GDM1 (cell line): Measurements from ENCODE around the gene RPP21.

ENCODE experiments used
- DNase-seq: peaks from one replicate; lab custom pipeline; 2025; lab: John Stamatoyannopoulos, UW

RPP21 gene

DNA sequence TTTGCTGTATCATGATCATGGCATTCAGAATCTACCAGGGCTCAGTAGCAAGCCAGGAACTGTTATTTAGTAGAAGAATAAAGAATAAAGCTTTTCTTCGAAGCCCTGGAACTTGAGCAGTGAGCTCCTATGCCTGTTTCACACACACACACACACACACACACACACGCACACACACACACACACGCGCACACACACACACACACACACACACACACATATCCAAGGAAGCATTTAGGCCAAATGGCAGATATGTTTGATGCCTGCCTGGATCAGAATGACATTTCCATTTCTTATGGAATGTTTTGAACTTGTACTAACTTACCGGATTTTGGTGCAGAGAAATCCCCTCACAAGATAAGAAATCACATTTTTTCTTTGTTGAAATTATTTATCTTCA is 35.5 kb downstream of the RPP21 start:
- no peak for DNase-seq

DNA sequence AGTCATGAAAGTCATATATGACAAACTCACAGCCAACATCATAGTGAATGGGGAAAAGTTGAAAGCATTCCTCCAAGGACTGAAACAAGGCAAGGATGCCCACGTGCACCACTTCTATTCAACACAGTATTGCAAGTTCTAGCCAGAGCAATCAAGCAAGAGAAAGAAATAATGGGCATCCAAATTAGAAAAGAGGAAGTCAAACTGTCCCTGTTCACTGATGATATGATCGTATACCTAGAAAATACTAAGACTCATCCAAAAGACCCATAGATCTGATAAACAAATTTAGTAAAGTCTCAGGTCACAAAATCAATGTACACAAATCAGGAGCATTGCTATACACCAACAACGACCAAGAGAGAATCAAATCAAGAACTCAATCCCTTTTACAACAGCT is 41.2 kb downstream of the RPP21 start:
- DNase-seq = no peak

DNA sequence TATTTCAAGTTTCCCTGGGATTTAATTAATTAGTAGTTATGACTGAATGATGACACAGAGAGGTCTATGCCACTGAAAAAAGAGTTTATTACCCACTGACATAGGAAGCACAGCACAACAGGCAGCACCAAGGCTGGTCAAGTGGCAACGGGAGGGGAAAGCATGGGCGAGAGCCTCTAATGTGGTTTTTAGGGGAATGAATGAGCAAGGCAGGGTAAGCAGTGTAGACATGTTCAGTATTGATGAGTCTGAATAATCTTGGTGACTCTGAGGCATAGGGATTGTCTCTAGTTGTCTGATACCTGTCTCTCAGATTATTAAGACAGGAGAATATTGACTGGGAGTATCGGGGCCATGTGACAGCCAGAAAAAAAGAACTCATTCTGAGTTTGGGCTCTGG is 46.3 kb downstream of the RPP21 start:
- DNase-seq = no peak

DNA sequence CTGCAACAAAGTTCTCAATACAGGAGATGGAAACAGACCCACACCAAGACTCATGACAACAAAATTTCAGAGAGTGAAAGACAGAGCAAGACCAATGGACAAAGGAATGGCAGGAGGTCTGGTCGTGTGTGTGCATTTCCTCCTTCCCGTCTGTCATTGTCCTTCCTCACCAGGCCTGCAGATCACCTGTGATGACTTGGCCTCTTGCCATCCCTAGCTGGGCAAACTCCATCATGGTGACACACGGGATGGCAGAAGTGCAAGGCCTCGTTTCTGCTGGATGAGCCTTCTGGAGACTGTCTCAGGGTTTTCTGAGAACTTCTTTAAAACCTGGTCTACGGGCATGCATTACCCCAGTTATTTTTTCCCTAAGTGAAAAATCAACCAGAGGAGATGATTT is 49.2 kb downstream of the RPP21 start:
- DNase-seq = no peak
